HG02981 (cell line): ENCODE data around the gene TNNI3.
"Not testable (repeated sequence)": the region's sequence is repeated elsewhere in the genome, so short reads cannot be mapped to it uniquely, and the experiment has no call there.

Experiments
- ATAC-seq: cut with Tn5 transposase; IDR thresholded peaks from one replicate; pipeline ENCODE4 v1.9.1; 2021; ENCODE audit warnings: mild to moderate bottlenecking, moderate library complexity; ENCODE audit not compliant: unreplicated experiment

Gene TNNI3

GRCh38 chr19:55173186-55173713 is 15.7 kb upstream of the TNNI3 start:
- ATAC-seq: no peak

- ATAC-seq: no peak
These were observed 15.2 kb upstream of the TNNI3 start for GRCh38 chr19:55172741-55173140.

- ATAC-seq: not testable (repeated sequence)
These were observed 14.8 kb upstream of the TNNI3 start for GRCh38 chr19:55172318-55172717.

GRCh38 chr19:55171440-55171839 is 13.9 kb upstream of the TNNI3 start:
- ATAC-seq: no peak

- no peak for ATAC-seq
These were observed 11.6 kb upstream of the TNNI3 start for GRCh38 chr19:55169136-55169535.

- peak; percentile 65 for ATAC-seq
These were observed 9.2 kb upstream of the TNNI3 start, which contains the start of gene DNAAF3 for GRCh38 chr19:55166530-55167268. Gene DNAAF3, minus strand, starts transcription at chr19:55166613. Its CDS starts 200 bp downstream, at chr19:55166413.

GRCh38 chr19:55165952-55166529 is 8.5 kb upstream of the TNNI3 start:
- ATAC-seq: no peak

GRCh38 chr19:55161571-55162322 is 4.2 kb upstream of the TNNI3 start:
- ATAC-seq: no peak

GRCh38 chr19:55160986-55161365 is 3.4 kb upstream of the TNNI3 start:
- no peak for ATAC-seq

GRCh38 chr19:55160128-55160985 is 2.8 kb upstream of the TNNI3 start:
- no peak for ATAC-seq

GRCh38 chr19:55158848-55159749 is 1.6 kb upstream of the TNNI3 start:
- ATAC-seq: no peak

GRCh38 chr19:55158423-55158822 is 891 bp upstream of the TNNI3 start:
- ATAC-seq: no peak

GRCh38 chr19:55156202-55157063 is 1.1 kb downstream of the TNNI3 start:
- no peak for ATAC-seq

GRCh38 chr19:55155784-55156183 is 1.7 kb downstream of the TNNI3 start:
- ATAC-seq: not testable (repeated sequence)

GRCh38 chr19:55153652-55154264 is 3.8 kb downstream of the TNNI3 start:
- no peak for ATAC-seq

GRCh38 chr19:55152017-55152416 is 5.5 kb downstream of the TNNI3 start:
- no peak for ATAC-seq

GRCh38 chr19:55149078-55150003 is 8.2 kb downstream of the TNNI3 start, which contains the start of gene TNNT1:
Gene TNNT1, minus strand, starts transcription at chr19:55149206. Its CDS starts 2,049 bp downstream, at chr19:55147157.
- ATAC-seq: no peak
